ENCODE results near the gene WNT7B.

Gene WNT7B

GRCh38 chr22:45953178-45953577, 23.8 kb downstream of the WNT7B start:
- DNase-seq (ENCODE audit: low read depth): no peak

GRCh38 chr22:45952553-45952952, 24.4 kb downstream of the WNT7B start:
- no peak for DNase-seq (ENCODE audit: low read depth)

GRCh38 chr22:45952151-45952550, 24.8 kb downstream of the WNT7B start:
- no peak for DNase-seq (ENCODE audit: low read depth)

GRCh38 chr22:45949891-45950290, 27.1 kb downstream of the WNT7B start:
- no peak for DNase-seq (ENCODE audit: low read depth)

GRCh38 chr22:45949258-45949870, 27.6 kb downstream of the WNT7B start:
- DNase-seq (ENCODE audit: low read depth): no peak

- DNase-seq (ENCODE audit: low read depth): no peak
These were observed 28.8 kb downstream of the WNT7B start for GRCh38 chr22:45948081-45948648.

GRCh38 chr22:45946805-45947600, 30.0 kb downstream of the WNT7B start:
- no peak for DNase-seq (ENCODE audit: low read depth)

- DNase-seq (ENCODE audit: low read depth): no peak
These were observed 31.3 kb downstream of the WNT7B start for GRCh38 chr22:45945621-45946106.

- no peak for DNase-seq (ENCODE audit: low read depth)
These were observed 34.0 kb downstream of the WNT7B start for GRCh38 chr22:45942787-45943493.

- no peak for DNase-seq (ENCODE audit: low read depth)
These were observed 34.6 kb downstream of the WNT7B start for GRCh38 chr22:45942344-45942743.

GRCh38 chr22:45938913-45939312, 38.0 kb downstream of the WNT7B start:
- DNase-seq (ENCODE audit: low read depth): no peak

- no peak for DNase-seq (ENCODE audit: low read depth)
These were observed 39.0 kb downstream of the WNT7B start for GRCh38 chr22:45937960-45938359.

GRCh38 chr22:45935573-45935972, 41.4 kb downstream of the WNT7B start:
- DNase-seq (ENCODE audit: low read depth): no peak

- DNase-seq (ENCODE audit: low read depth): peak; percentile 77
These were observed 42.2 kb downstream of the WNT7B start for GRCh38 chr22:45934659-45935341.

- no peak for DNase-seq (ENCODE audit: low read depth)
These were observed 42.8 kb downstream of the WNT7B start for GRCh38 chr22:45934168-45934564.

- DNase-seq (ENCODE audit: low read depth): no peak
These were observed 43.3 kb downstream of the WNT7B start for GRCh38 chr22:45933506-45934167.

- peak; percentile 12 for DNase-seq (ENCODE audit: low read depth)
These were observed 44.9 kb downstream of the WNT7B start for GRCh38 chr22:45932071-45932470.

- no peak for DNase-seq (ENCODE audit: low read depth)
These were observed 45.9 kb downstream of the WNT7B start for GRCh38 chr22:45931042-45931441.

- no peak for DNase-seq (ENCODE audit: low read depth)
These were observed 46.6 kb downstream of the WNT7B start for GRCh38 chr22:45930324-45930723.

- no peak for DNase-seq (ENCODE audit: low read depth)
These were observed 47.3 kb downstream of the WNT7B start for GRCh38 chr22:45929649-45930048.

GRCh38 chr22:45928726-45929368, 48.1 kb downstream of the WNT7B start:
- DNase-seq (ENCODE audit: low read depth): no peak
